GM19240 (cell line): ENCODE results near the gene NKX1-2.

Experiments
- DNase-seq: peaks from one replicate; pipeline ENCODE4 v3.0.0; 2011; ENCODE audit warnings: low spot score; ENCODE audit not compliant: insufficient read length

Gene NKX1-2

GRCh38 chr10:124476043-124476725 lies 26.3 kb upstream of the NKX1-2 start:
- no peak for DNase-seq

GRCh38 chr10:124474514-124475070 lies 24.8 kb upstream of the NKX1-2 start:
- no peak for DNase-seq

GRCh38 chr10:124473070-124473469 lies 23.2 kb upstream of the NKX1-2 start:
- DNase-seq = no peak

GRCh38 chr10:124472071-124472470 lies 22.2 kb upstream of the NKX1-2 start:
- no peak for DNase-seq

GRCh38 chr10:124470544-124471434 lies 21.0 kb upstream of the NKX1-2 start:
- no peak for DNase-seq

GRCh38 chr10:124469956-124470484 lies 20.2 kb upstream of the NKX1-2 start:
- no peak for DNase-seq

GRCh38 chr10:124468624-124469023 lies 18.8 kb upstream of the NKX1-2 start:
- DNase-seq = no peak

- DNase-seq = no peak
Measured at GRCh38 chr10:124467165-124467564, 17.3 kb upstream of the NKX1-2 start.

- no peak for DNase-seq
Measured at GRCh38 chr10:124465777-124466488, 16.1 kb upstream of the NKX1-2 start.

- DNase-seq = no peak
Measured at GRCh38 chr10:124465003-124465776, 15.4 kb upstream of the NKX1-2 start.

GRCh38 chr10:124464028-124464965 lies 14.5 kb upstream of the NKX1-2 start:
- DNase-seq = no peak

- DNase-seq = no peak
Measured at GRCh38 chr10:124462348-124462695, 12.5 kb upstream of the NKX1-2 start.

GRCh38 chr10:124461642-124462347 lies 12.0 kb upstream of the NKX1-2 start, which contains the start of gene LHPP:
TSS of gene LHPP (plus strand) at chr10:124461823. CDS start at chr10:124461863, 40 bp downstream.
- peak; percentile 96 for DNase-seq

- no peak for DNase-seq
Measured at GRCh38 chr10:124460144-124460543, 10.3 kb upstream of the NKX1-2 start.

GRCh38 chr10:124459395-124459794 lies 9.6 kb upstream of the NKX1-2 start:
- no peak for DNase-seq

GRCh38 chr10:124458889-124459288 lies 9.1 kb upstream of the NKX1-2 start:
- DNase-seq = no peak

GRCh38 chr10:124458473-124458872 lies 8.6 kb upstream of the NKX1-2 start:
- DNase-seq = no peak

GRCh38 chr10:124455441-124455840 lies 5.6 kb upstream of the NKX1-2 start:
- no peak for DNase-seq
